Body of pancreas (tissue), 4 donors: ENCODE measurements around the gene AUTS2.

Source experiments
- CTCF ChIP-seq, 7 experiments: fragments of 450-650 bp in 4 of 7; fragments of 200-600 bp in 3 of 7; sonication (generic) in 3 of 7; IDR thresholded peaks; one replicate each; pipeline ENCODE4 v1.5.1; 2016 to 2019; ENCODE audit warnings: antibody characterized with exemption in 7 of 7
- POLR2A ChIP-seq, 3 donors: fragments of 450-650 bp; IDR thresholded peaks; one replicate each; pipeline ENCODE4 v1.6.1; 2016; ENCODE audit warnings: antibody characterized with exemption in 3 of 3, mild to moderate bottlenecking in 2 of 3

DNA sequence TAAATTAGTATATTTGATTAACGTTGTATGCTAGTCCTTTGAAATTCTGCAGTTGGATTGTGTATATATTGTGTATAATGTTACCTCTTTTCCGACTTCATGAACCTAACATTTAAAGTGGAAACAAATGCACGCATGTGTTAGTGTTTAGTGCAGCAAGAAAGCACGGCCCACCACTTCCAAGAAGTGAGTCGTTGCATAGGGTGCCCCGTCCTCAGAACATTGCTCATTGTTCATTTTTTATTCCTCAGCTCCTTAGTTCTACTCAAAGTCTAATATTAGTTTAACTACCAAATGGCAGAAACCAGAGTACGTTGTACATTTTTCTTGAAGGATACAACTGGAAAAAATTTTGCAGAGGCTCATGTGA is 407.6 kb downstream of the AUTS2 start:
- no peak for TF ChIP-seq POLR2A (IDR thresholded peaks at IDR 0.05)
- TF ChIP-seq CTCF (IDR thresholded peaks at IDR 0.05) = no peak
